Urothelium cell line (cell line): ENCODE results near the gene VGLL4.

Experiments
- DNase-seq: peaks from one replicate; pipeline ENCODE4 v3.0.0; 2011; ENCODE audit warnings: low spot score, mixed read lengths
- FAIRE-seq: peaks from 2 replicates; lab custom pipeline; 2011; peaks lifted over from hg19 to GRCh38; lab: Jason Lieb, UNC

Gene VGLL4

GRCh38 chr3:11554666-11555065 is 89.0 kb downstream of the VGLL4 start:
- FAIRE-seq (no peak), DNase-seq (no peak)

- no peak for FAIRE-seq
- no peak for DNase-seq
Observed at GRCh38 chr3:11554236-11554610, 89.5 kb downstream of the VGLL4 start.

GRCh38 chr3:11553436-11554235 is 90.1 kb downstream of the VGLL4 start:
- DNase-seq: no peak
- no peak for FAIRE-seq

GRCh38 chr3:11552289-11553264 is 91.1 kb downstream of the VGLL4 start:
- no peak for DNase-seq
- no peak for FAIRE-seq

- FAIRE-seq (no peak), DNase-seq (no peak)
Observed at GRCh38 chr3:11551036-11551435, 92.7 kb downstream of the VGLL4 start.

GRCh38 chr3:11549580-11550140 is 94.1 kb downstream of the VGLL4 start:
- FAIRE-seq: no peak

DNA sequence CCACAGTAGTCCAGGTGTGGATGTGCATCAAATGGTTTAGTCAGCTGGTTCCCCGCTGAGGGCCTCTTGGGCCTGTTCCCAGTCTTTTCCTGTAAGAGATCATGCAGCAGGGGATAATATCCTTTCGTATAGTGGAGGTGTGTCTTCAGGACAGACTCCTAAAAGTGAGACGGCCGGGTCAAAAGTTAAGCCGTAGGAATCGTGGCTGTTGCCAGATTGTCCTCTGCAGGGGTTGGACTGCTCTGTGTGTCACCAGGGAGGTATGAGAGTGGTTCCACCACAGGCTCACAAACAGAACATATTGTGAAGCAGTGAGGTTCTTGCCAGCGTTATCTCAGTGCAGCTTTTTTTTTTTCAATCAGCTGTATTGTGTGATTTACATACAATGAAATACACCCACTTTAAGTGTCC is 95.0 kb downstream of the VGLL4 start:
- FAIRE-seq (no peak), DNase-seq (peak; percentile 60)

More at GRCh38 chr3:11549580-11550140, 94.1 kb downstream of the VGLL4 start:
- DNase-seq: no peak

- DNase-seq: no peak
- FAIRE-seq: no peak
Observed at GRCh38 chr3:11547498-11547897, 96.2 kb downstream of the VGLL4 start.

GRCh38 chr3:11546657-11547302 is 96.9 kb downstream of the VGLL4 start:
- FAIRE-seq (no peak), DNase-seq (no peak)

GRCh38 chr3:11545186-11545851 is 98.4 kb downstream of the VGLL4 start:
- FAIRE-seq (no peak), DNase-seq (no peak)

GRCh38 chr3:11544412-11545181 is 99.1 kb downstream of the VGLL4 start:
- FAIRE-seq (no peak), DNase-seq (no peak)

DNA sequence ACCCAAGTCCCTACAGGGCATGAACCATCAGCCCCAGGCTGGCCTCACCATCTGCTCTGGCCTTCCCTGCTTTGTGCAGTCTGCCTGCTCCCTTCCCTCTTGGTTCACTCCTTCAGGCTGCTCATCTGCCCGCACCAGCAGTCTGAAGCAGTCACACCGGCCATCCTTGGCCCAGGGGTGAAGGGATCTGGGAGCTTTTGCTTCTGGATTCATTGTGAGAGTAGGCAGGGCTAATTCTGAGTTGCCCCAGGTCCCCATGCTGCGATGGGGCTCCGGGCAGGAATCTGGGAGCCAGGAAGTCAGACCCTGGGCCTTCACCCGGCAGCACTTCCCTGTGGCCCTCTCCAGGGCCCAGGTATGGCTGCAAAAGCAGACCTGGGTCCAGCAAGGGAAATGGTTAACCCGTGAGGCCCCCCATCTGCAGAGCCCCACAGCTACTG is 99.7 kb downstream of the VGLL4 start:
- no peak for DNase-seq
- FAIRE-seq: no peak

GRCh38 chr3:11543141-11543947 is 100.4 kb downstream of the VGLL4 start:
- no peak for DNase-seq
- FAIRE-seq: no peak

DNA sequence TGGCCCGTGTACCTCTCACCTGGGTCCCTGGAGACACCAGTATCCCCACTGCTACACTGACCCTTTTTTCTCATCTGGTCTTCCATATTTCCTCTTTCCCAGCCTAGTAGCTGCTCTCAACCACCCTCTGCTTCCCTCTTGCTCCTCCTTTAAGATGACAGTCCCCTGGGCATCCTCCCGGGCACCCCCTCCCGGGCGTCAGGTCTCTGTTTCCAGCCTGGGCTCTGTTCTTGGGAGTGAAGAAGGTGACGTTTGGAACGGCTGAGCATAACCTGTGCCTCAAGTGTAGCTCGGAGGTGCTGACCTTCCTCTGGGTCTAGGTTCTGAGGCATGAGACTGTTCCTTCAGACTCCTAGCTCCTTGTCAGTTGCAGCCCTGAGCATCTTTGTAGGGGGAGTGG is 101.2 kb downstream of the VGLL4 start:
- DNase-seq (no peak), FAIRE-seq (no peak)

- FAIRE-seq: peak; percentile 20
- DNase-seq: no peak
Observed at GRCh38 chr3:11541321-11542303, 102.1 kb downstream of the VGLL4 start.

GRCh38 chr3:11539677-11540076 is 104.0 kb downstream of the VGLL4 start:
- no peak for FAIRE-seq
- DNase-seq: no peak

- no peak for FAIRE-seq
- no peak for DNase-seq
Observed at GRCh38 chr3:11539218-11539617, 104.5 kb downstream of the VGLL4 start.

- no peak for FAIRE-seq
- DNase-seq: no peak
Observed at GRCh38 chr3:11538581-11538980, 105.1 kb downstream of the VGLL4 start.
